ENCODE measurements around the gene BTN1A1. TPM values are rescaled to one million over a fixed set of nuclear protein-coding genes. Genes with fewer than 3 reads are reported as not detected.

Gene BTN1A1
- total RNA-seq, 6 experiments from 2014 or later, result not detected

GRCh38 chr6:26471970-26472369 lies 28.1 kb upstream of the BTN1A1 start:
- peaks cover 0 to 10% (median 0%) of the 10 kb centered on the region in 4 donors for H3K4me1 ChIP-seq
- intact Hi-C loops (cut with DNase I), result no loop called here
- ATAC-seq, result no peak
- H3K36me3 ChIP-seq, result peaks cover 0 to 9% (median 4%) of the 10 kb centered on the region in 4 donors
- H3K9me3 ChIP-seq, result no peaks in the 10 kb centered on the region
- H3K4me3 ChIP-seq, result no peak overlapping the region
- no peak overlapping the region for H3K27ac ChIP-seq
- no peak for DNase-seq
- TF ChIP-seq, protein P1, sequence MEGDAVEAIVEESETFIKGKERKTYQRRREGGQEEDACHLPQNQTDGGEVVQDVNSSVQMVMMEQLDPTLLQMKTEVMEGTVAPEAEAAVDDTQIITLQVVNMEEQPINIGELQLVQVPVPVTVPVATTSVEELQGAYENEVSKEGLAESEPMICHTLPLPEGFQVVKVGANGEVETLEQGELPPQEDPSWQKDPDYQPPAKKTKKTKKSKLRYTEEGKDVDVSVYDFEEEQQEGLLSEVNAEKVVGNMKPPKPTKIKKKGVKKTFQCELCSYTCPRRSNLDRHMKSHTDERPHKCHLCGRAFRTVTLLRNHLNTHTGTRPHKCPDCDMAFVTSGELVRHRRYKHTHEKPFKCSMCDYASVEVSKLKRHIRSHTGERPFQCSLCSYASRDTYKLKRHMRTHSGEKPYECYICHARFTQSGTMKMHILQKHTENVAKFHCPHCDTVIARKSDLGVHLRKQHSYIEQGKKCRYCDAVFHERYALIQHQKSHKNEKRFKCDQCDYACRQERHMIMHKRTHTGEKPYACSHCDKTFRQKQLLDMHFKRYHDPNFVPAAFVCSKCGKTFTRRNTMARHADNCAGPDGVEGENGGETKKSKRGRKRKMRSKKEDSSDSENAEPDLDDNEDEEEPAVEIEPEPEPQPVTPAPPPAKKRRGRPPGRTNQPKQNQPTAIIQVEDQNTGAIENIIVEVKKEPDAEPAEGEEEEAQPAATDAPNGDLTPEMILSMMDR (IDR thresholded peaks at IDR 0.05), result no peak
- TF ChIP-seq POLR2A (IDR thresholded peaks at IDR 0.05), result no peak
- H3K27me3 ChIP-seq, result no peaks in the 10 kb centered on the region

DNA sequence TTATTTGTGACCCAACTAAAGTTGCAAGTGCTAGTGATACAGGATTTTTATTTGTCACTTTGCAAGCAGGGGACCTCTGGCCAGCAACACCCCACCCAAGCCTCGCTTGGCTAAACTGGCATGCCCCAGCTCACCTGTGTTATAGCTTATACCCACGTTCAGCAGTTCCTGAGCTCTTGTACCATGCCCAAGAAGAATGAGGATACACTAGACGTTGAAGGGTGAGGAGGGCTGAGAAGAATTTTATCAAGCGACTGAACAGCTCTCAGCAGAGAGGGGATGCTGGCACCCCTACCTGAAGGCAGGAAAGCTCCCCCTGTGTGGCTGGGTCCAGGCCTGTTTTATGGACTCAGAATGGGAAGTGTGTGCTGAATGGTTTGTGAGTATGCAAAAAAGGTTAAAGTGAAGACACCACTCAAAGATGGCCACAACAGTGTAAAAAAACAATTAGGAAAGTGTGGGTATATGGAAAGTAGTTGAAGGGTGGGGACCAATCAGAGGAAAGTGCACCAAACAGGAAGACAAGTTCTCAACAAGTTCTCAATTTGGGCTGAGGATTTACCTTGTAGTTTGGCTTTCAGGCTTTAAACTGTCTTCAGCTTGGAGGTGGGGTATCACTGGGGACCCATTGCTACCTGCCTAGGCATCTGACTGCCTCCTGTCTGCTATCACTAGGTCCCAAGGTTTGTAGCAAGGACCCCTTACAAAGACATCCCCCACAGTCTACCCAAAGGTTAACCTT lies 27.4 kb upstream of the BTN1A1 start:
- DNase-seq (no peak), ATAC-seq (no peak)
- Histone ChIP-seq H3K27me3 (no peaks in the 10 kb centered on the region), H3K36me3 (peaks cover 0 to 5% (median 3%) of the 10 kb centered on the region in 4 donors), H3K9me3 (no peaks in the 10 kb centered on the region), H3K27ac (peak overlapping the region; percentile 86 to 93 (median 89)), H3K4me3 (no peak overlapping the region), H3K4me1 (peaks cover 0 to 10% (median 0%) of the 10 kb centered on the region in 4 donors)
- TF ChIP-seq, protein P1 (IDR thresholded peaks at IDR 0.05), result no peak
- no peak for TF ChIP-seq POLR2A (IDR thresholded peaks at IDR 0.05)
- intact Hi-C loops (cut with DNase I), result no loop called here
- WGBS (ENCODE audit: insufficient coverage, low coverage, low lambda C conversion rate, missing lambda C conversion rate), result 95% methylated on average over 3 of the region's 4 CpGs

DNA sequence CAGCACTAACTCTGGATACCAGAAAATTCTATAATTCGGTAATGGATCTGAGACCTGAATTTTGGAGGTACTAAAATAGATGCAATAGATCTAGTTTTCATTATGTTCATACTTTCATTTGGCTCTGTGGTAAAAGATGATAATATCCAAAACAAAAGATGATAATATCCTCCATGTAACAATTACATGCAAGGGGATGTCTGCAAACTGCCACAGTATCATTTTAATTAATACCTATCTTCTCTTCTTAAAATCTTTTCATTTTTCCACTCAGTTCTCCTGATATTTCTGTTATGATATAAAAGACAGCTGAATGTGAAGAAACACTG lies 26.7 kb upstream of the BTN1A1 start:
- TF ChIP-seq, protein P1 (IDR thresholded peaks at IDR 0.05), result no peak
- no peak for TF ChIP-seq POLR2A (IDR thresholded peaks at IDR 0.05)
- no peak for DNase-seq
- H3K27ac ChIP-seq, result peak overlapping the region; percentile 86 to 93 (median 89)
- WGBS (ENCODE audit: insufficient coverage, low coverage, low lambda C conversion rate, missing lambda C conversion rate), result 60% methylated on average over 1 of the region's 1 CpG
- H3K36me3 ChIP-seq, result peaks cover 0 to 5% (median 0%) of the 10 kb centered on the region in 4 donors
- H3K27me3 ChIP-seq, result no peaks in the 10 kb centered on the region
- no peaks in the 10 kb centered on the region for H3K9me3 ChIP-seq
- no peak for ATAC-seq
- peak overlapping the region in 2 of 3 donors; percentile 36 to 54 for H3K4me3 ChIP-seq
- H3K4me1 ChIP-seq, result peaks cover 0 to 10% (median 0%) of the 10 kb centered on the region in 4 donors
- intact Hi-C loops (cut with DNase I), result no loop called here

- H3K4me3 ChIP-seq, result peak overlapping the region; percentile 22 to 54 (median 36)
- DNase-seq, result peak; percentile 78 to 86 (median 82)
- TF ChIP-seq, protein P1 (IDR thresholded peaks at IDR 0.05), result no peak
- TF ChIP-seq POLR2A (IDR thresholded peaks at IDR 0.05), result peak; percentile 89
Observed at GRCh38 chr6:26473758-26474438, 26.2 kb upstream of the BTN1A1 start.

More at GRCh38 chr6:26473758-26474438, 26.2 kb upstream of the BTN1A1 start:
- Histone ChIP-seq H3K27ac (peak overlapping the region; percentile 86 to 93 (median 89)), H3K27me3 (no peaks in the 10 kb centered on the region), H3K4me1 (peaks cover 0 to 10% (median 0%) of the 10 kb centered on the region in 4 donors), H3K36me3 (peaks cover 0 to 5% (median 0%) of the 10 kb centered on the region in 4 donors), H3K9me3 (no peaks in the 10 kb centered on the region)
- intact Hi-C loops (cut with DNase I), result no loop called here
- 0% methylated on average over 12 of the region's 12 CpGs for WGBS (ENCODE audit: insufficient coverage, low coverage, low lambda C conversion rate, missing lambda C conversion rate)
- ATAC-seq, result peak; percentile 91 to 95 (median 94)

All from right lobe of liver (tissue), 6 donors.